GM12878 (cell line): Measurements from ENCODE around the gene TESK2. TPM values are rescaled to one million over a fixed set of nuclear protein-coding genes. Genes with fewer than 3 reads are reported as not detected.

Source experiments
- ATAC-seq: fragments of 200-7000 bp; cut with Tn5 transposase; 3 replicates; pipeline ENCODE4 v1.9.1; 2020; ENCODE audit warnings: mild to moderate bottlenecking, moderate library complexity
- BruUV-seq: library from RNA; stranded (reverse); fragments of 400-500 nt; replicated peaks from 2 replicates; lab custom pipeline; 2021; lab: Mats Ljungman, UMichigan
- CTCF ChIA-PET: fragments of 300-600 bp; sonication (Branson Sonifier 250); formaldehyde crosslinking; extraction: SDS; loops from one replicate; lab custom pipeline; 2021; ENCODE audit warnings: inconsistent platforms; lab: Yijun Ruan, JAX
- POLR2A ChIA-PET: fragments of 350-600 bp; formaldehyde crosslinking; extraction: SDS; loops from one replicate; lab custom pipeline; 2021; ENCODE audit warnings: inconsistent platforms; lab: Charles Lee
- RAD21 ChIA-PET: fragments of 300-600 bp; sonication (Branson Sonifier 250); formaldehyde crosslinking; loops from one replicate; lab custom pipeline; 2023; ENCODE audit warnings: antibody characterized with exemption; ENCODE audit not compliant: unreplicated experiment; lab: Charles Lee
- SMC1A ChIA-PET: fragments of 300-600 bp; sonication (Branson Sonifier 250); formaldehyde crosslinking; loops from one replicate; lab custom pipeline; 2023; ENCODE audit not compliant: unreplicated experiment, uncharacterized antibody; lab: Charles Lee
- DNase-seq: peaks from one replicate; pipeline ENCODE4 v3.0.0-alpha.2; 2011; ENCODE audit warnings: low read depth, low spot score
- FAIRE-seq: peaks from 3 replicates; lab custom pipeline; 2011; peaks lifted over from hg19 to GRCh38; lab: Jason Lieb, UNC
- H2AFZ ChIP-seq: 2 replicates; pipeline ENCODE4 v1.6.0; 2011; ENCODE audit warnings: low read depth, low read length, control low read depth; ENCODE audit not compliant: control insufficient read depth
- H3K27ac ChIP-seq: 2 replicates; pipeline ENCODE4 v1.5.1; 2011; ENCODE audit warnings: control low read depth; ENCODE audit not compliant: control insufficient read depth, insufficient read depth
- H3K27me3 ChIP-seq, 2 experiments: replicated peaks in 1 of 2; 2 replicates each; pipeline versions ENCODE4 v1.6.0 to v1.6.1; 2011; ENCODE audit warnings: low read length in 1 of 2; ENCODE audit not compliant: control insufficient read depth in 2 of 2, insufficient read depth in 2 of 2
- H3K36me3 ChIP-seq, 2 experiments: 2 replicates each; pipeline ENCODE4 v1.5.1; 2011; ENCODE audit warnings: low read length in 1 of 2; ENCODE audit not compliant: control insufficient read depth in 2 of 2, insufficient read depth in 2 of 2
- H3K4me1 ChIP-seq: 2 replicates; pipeline ENCODE4 v1.6.1; 2011; ENCODE audit warnings: mild to moderate bottlenecking, low read length, moderate library complexity, mixed read lengths; ENCODE audit not compliant: control insufficient read depth, insufficient read depth
- H3K4me2 ChIP-seq: 2 replicates; pipeline ENCODE4 v1.6.0; 2011; ENCODE audit warnings: control low read depth; ENCODE audit not compliant: control insufficient read depth, insufficient read depth
- H3K4me3 ChIP-seq: fragments of 200-600 bp; sonication (generic); 2 replicates; pipeline ENCODE4 v1.5.1; 2016
- H3K79me2 ChIP-seq: 2 replicates; pipeline ENCODE4 v1.6.0; 2011; ENCODE audit warnings: low read length; ENCODE audit not compliant: control insufficient read depth, insufficient read depth
- H3K9ac ChIP-seq: 2 replicates; pipeline ENCODE4 v1.8.0; 2011; ENCODE audit warnings: low read length, control low read depth, mixed read lengths; ENCODE audit not compliant: control insufficient read depth, insufficient read depth
- H3K9me3 ChIP-seq: replicated peaks from 3 replicates; pipeline ENCODE4 v1.5.1; 2011; ENCODE audit warnings: mild to moderate bottlenecking, low read length; ENCODE audit not compliant: control insufficient read depth, insufficient read depth
- H4K20me1 ChIP-seq: 2 replicates; pipeline ENCODE4 v1.6.0; 2011; ENCODE audit not compliant: control insufficient read depth, insufficient read depth
- CHD2 ChIP-seq: IDR thresholded peaks from 2 replicates; pipeline ENCODE4 v1.6.1; 2011; ENCODE audit warnings: low read depth, low read length, improper control_type of control experiment, borderline replicate concordance
- LARP7 ChIP-seq: fragments of 450-650 bp; IDR thresholded peaks from 2 replicates; pipeline ENCODE4 v1.6.1; 2017; ENCODE audit warnings: mild to moderate bottlenecking
- NBN ChIP-seq: fragments of 450-650 bp; IDR thresholded peaks from 2 replicates; pipeline ENCODE4 v1.6.1; 2016
- NFIC ChIP-seq: IDR thresholded peaks from 2 replicates; pipeline ENCODE4 v1.6.1; 2012; ENCODE audit warnings: low read depth, mild to moderate bottlenecking, inconsistent platforms, low read length, moderate library complexity
- PML ChIP-seq: IDR thresholded peaks from 2 replicates; pipeline ENCODE4 v1.6.1; 2012; ENCODE audit warnings: low read length, inconsistent platforms
- RAD51 ChIP-seq: fragments of 450-650 bp; IDR thresholded peaks from 2 replicates; pipeline ENCODE4 v1.6.1; 2016; ENCODE audit warnings: moderate library complexity, mild to moderate bottlenecking, inconsistent platforms
- RELA ChIP-seq: fragments of 450-650 bp; IDR thresholded peaks from 2 replicates; pipeline ENCODE4 v1.8.0; 2014; ENCODE audit warnings: borderline replicate concordance; ENCODE audit not compliant: partially characterized antibody
- SIN3A ChIP-seq: IDR thresholded peaks from 2 replicates; pipeline ENCODE4 v1.6.1; 2012; ENCODE audit warnings: low read depth, low read length, improper control_type of control experiment
- SIX5 ChIP-seq: IDR thresholded peaks from 2 replicates; pipeline ENCODE4 v1.6.1; 2011; ENCODE audit warnings: mild to moderate bottlenecking, low read depth, low read length, moderate library complexity; ENCODE audit not compliant: severe bottlenecking
- SREBF1 ChIP-seq: IDR thresholded peaks from 2 replicates; pipeline ENCODE4 v1.6.1; 2012; ENCODE audit warnings: mild to moderate bottlenecking, low read length
- SREBF2 ChIP-seq: IDR thresholded peaks from 2 replicates; pipeline ENCODE4 v1.6.1; 2012; ENCODE audit warnings: mild to moderate bottlenecking, low read length
- SRF ChIP-seq, 2 experiments: IDR thresholded peaks; 2 replicates each; pipeline ENCODE4 v1.6.1; 2011; ENCODE audit warnings: low read depth in 2 of 2, low read length in 2 of 2, mild to moderate bottlenecking in 1 of 2, moderate library complexity in 1 of 2
- TCF3 ChIP-seq: IDR thresholded peaks from 2 replicates; pipeline ENCODE4 v1.6.1; 2012; ENCODE audit warnings: low read depth, mild to moderate bottlenecking, low read length, borderline replicate concordance; ENCODE audit not compliant: insufficient read depth
- ZZZ3 ChIP-seq: IDR thresholded peaks from 2 replicates; pipeline ENCODE4 v1.6.1; 2011; ENCODE audit warnings: low read depth; ENCODE audit not compliant: control insufficient read depth, insufficient read length
- WGBS: methylation state at CpG from one replicate; pipeline ENCODE4 v1.1.6; 2016; ENCODE audit warnings: low lambda C conversion rate; ENCODE audit not compliant: insufficient replicate concordance, insufficient coverage; ENCODE audit errors: missing lambda C conversion rate; 5-methylcytosine and 5-hydroxymethylcytosine counted together
- in situ Hi-C: fragments of 300-500 bp; cut with MboI; formaldehyde crosslinking; loops from 9 replicates; pipeline ENCODE4 v1.14.3; 2018; ENCODE audit warnings: mixed read lengths
- intact Hi-C: fragments of 100-400 bp; cut with micrococcal nuclease; formaldehyde crosslinking; loops from one replicate; pipeline ENCODE4 v1.14.2; 2022; ENCODE audit not compliant: unreplicated experiment
- polyA plus RNA-seq, 11 experiments: library from polyadenylated mRNA; depleted of rRNA in 4 of 11; unstranded in 6 of 11; stranded (reverse) in 5 of 11; fragments of >200 nt; fragmentation: Nextera tagmentation in 4 of 11; fragmentation: Illumina TruSeq in 1 of 11; extraction: Ambion mirVana in 4 of 11; extraction: Trizol in 1 of 11; gene quantifications; 1 replicate in 1 of 11; 2 replicates in 10 of 11; pipeline versions ENCODE4 v1.2.1 to v1.2.3, GENCODE V29; 2011 to 2016; ENCODE audit warnings: inconsistent platforms in 2 of 11, missing spikeins in 2 of 11, low read depth in 1 of 11
- total RNA-seq, 4 experiments: library from RNA; depleted of rRNA in 3 of 4; stranded (reverse); fragments of >200 nt in 3 of 4; fragmentation: Illumina TruSeq in 1 of 4; extraction: Trizol in 1 of 4; gene quantifications; 2 replicates each; pipeline versions ENCODE4 v1.2.1 to v1.2.3, GENCODE V29; 2013 to 2021
- TF ChIP-seq, protein P1 (sequence below): fragments of 450-650 bp; IDR thresholded peaks from 2 replicates; pipeline ENCODE4 v1.6.1; 2017; ENCODE audit warnings: mild to moderate bottlenecking
- TF ChIP-seq, protein P2 (sequence below): IDR thresholded peaks from 2 replicates; pipeline ENCODE4 v1.6.1; 2012; ENCODE audit warnings: mild to moderate bottlenecking, low read depth, low read length
- TF ChIP-seq, protein P3 (sequence below), 3 experiments: IDR thresholded peaks in 2 of 3; conservative IDR thresholded peaks in 1 of 3; 2 replicates each; pipeline ENCODE4 v1.5.1; 2011; ENCODE audit warnings: low read depth in 3 of 3, low read length in 3 of 3, mild to moderate bottlenecking in 3 of 3, control low read depth in 2 of 3, moderate library complexity in 2 of 3, inconsistent platforms in 1 of 3, mixed read lengths in 1 of 3; ENCODE audit not compliant: control insufficient read depth in 2 of 3, insufficient read depth in 1 of 3; ENCODE audit errors: extremely low read depth in 1 of 3

Gene TESK2
- total and polyA plus RNA-seq, 10 of the 15 experiments (the other 5 are each of a cell fraction or from before 2014, with no cell fraction given), result 2.2 to 10.0 (median 5.7) TPM

DNA sequence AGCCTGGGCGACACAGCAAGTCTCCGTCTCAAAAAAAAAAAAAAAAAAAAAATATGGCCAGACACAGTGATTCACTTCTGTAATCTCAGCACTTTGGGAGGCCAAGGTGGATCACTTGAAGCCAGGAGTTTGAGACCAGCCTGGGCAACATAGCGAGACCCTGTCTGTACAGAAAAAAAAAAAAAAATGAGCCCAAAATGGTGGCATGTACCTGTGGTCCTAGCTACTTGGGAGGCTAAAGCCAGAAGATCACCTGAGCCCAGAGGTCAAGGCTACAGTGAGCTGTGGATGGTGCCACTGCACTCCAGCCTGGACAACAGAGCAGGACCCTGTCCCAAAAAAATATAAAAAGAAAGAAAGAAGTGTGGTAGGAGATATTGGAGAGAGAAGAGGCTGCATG lies 1.7 kb upstream of the TESK2 start:
- H3K9ac ChIP-seq, result no peak overlapping the region
- ATAC-seq (no peak), DNase-seq (no peak), FAIRE-seq (no peak)
- H3K4me3 ChIP-seq, result no peak overlapping the region
- SMC1A ChIA-PET, result interaction anchor here (0.8 to 9.3 kb wide), 40 partner anchors 8 to 763 kb away, joined by 3 to 369 read pairs (median 6); partner anchors contain the start of genes CCDC163, HECTD3, HPDL and MMACHC
- in situ Hi-C loops, result loop anchor here (5.0 to 10.0 kb wide), 3 partner anchors 130 to 758 kb away; partner anchors contain the start of genes HECTD3, KIF2C, RNU5D-1 and UROD
- no TSS peak for BruUV-seq
- no peak overlapping the region for H3K4me2 ChIP-seq
- H2AFZ ChIP-seq, result no peak overlapping the region
- no peaks in the 10 kb centered on the region for H4K20me1 ChIP-seq
- RAD21 ChIA-PET, result interaction anchor here (0.7 to 9.3 kb wide), 33 partner anchors 8 to 479 kb away, joined by 3 to 319 read pairs (median 7); partner anchors contain the start of genes CCDC163, HECTD3, MMACHC and MUTYH
- H3K9me3 ChIP-seq, result no peaks in the 10 kb centered on the region
- POLR2A ChIA-PET, result interaction anchor here (0.7 to 4.5 kb wide), 11 partner anchors 8 to 481 kb away, joined by 3 to 42 read pairs (median 8); partner anchors contain the start of genes CCDC163, HECTD3, MMACHC and MUTYH
- intact Hi-C loops, result loop anchor here (1.0 to 5.0 kb wide), 4 partner anchors 132 to 765 kb away; no protein-coding TSS in a partner anchor
- H3K79me2 ChIP-seq, result peaks cover 4% of the 10 kb centered on the region
- H3K27ac ChIP-seq, result no peak overlapping the region
- peaks cover 4% of the 10 kb centered on the region; the same call in 1 of the 2 replicates for H3K4me1 ChIP-seq
- H3K27me3 ChIP-seq, result no peaks in the 10 kb centered on the region
- WGBS, result 50% methylated on average over 2 of the region's 3 CpGs
- CTCF ChIA-PET, result interaction anchor here (0.6 to 11.9 kb wide), 60 partner anchors 9 to 771 kb away, joined by 3 to 508 read pairs (median 5); partner anchors contain the start of genes AKR1A1, EIF2B3, HECTD3 and HPDL
- H3K36me3 ChIP-seq, result no peaks in the 10 kb centered on the region
- TF ChIP-seq, protein P1, sequence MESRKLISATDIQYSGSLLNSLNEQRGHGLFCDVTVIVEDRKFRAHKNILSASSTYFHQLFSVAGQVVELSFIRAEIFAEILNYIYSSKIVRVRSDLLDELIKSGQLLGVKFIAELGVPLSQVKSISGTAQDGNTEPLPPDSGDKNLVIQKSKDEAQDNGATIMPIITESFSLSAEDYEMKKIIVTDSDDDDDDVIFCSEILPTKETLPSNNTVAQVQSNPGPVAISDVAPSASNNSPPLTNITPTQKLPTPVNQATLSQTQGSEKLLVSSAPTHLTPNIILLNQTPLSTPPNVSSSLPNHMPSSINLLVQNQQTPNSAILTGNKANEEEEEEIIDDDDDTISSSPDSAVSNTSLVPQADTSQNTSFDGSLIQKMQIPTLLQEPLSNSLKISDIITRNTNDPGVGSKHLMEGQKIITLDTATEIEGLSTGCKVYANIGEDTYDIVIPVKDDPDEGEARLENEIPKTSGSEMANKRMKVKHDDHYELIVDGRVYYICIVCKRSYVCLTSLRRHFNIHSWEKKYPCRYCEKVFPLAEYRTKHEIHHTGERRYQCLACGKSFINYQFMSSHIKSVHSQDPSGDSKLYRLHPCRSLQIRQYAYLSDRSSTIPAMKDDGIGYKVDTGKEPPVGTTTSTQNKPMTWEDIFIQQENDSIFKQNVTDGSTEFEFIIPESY, result no peak
- TF ChIP-seq TCF3 (no peak), SREBF1 (no peak), SIN3A (no peak), RELA (no peak), LARP7 (no peak), SIX5 (no peak), SREBF2 (no peak), NBN (no peak), SRF (IDR thresholded peaks at IDR 0.05; ENCODE audit: low read depth in 2 of 2, low read length in 2 of 2) (no peak), ZZZ3 (no peak), NFIC (no peak), PML (no peak), RAD51 (no peak), CHD2 (no peak)
- TF ChIP-seq, protein P2, sequence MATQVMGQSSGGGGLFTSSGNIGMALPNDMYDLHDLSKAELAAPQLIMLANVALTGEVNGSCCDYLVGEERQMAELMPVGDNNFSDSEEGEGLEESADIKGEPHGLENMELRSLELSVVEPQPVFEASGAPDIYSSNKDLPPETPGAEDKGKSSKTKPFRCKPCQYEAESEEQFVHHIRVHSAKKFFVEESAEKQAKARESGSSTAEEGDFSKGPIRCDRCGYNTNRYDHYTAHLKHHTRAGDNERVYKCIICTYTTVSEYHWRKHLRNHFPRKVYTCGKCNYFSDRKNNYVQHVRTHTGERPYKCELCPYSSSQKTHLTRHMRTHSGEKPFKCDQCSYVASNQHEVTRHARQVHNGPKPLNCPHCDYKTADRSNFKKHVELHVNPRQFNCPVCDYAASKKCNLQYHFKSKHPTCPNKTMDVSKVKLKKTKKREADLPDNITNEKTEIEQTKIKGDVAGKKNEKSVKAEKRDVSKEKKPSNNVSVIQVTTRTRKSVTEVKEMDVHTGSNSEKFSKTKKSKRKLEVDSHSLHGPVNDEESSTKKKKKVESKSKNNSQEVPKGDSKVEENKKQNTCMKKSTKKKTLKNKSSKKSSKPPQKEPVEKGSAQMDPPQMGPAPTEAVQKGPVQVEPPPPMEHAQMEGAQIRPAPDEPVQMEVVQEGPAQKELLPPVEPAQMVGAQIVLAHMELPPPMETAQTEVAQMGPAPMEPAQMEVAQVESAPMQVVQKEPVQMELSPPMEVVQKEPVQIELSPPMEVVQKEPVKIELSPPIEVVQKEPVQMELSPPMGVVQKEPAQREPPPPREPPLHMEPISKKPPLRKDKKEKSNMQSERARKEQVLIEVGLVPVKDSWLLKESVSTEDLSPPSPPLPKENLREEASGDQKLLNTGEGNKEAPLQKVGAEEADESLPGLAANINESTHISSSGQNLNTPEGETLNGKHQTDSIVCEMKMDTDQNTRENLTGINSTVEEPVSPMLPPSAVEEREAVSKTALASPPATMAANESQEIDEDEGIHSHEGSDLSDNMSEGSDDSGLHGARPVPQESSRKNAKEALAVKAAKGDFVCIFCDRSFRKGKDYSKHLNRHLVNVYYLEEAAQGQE, result no peak
- TF ChIP-seq, protein P3, sequence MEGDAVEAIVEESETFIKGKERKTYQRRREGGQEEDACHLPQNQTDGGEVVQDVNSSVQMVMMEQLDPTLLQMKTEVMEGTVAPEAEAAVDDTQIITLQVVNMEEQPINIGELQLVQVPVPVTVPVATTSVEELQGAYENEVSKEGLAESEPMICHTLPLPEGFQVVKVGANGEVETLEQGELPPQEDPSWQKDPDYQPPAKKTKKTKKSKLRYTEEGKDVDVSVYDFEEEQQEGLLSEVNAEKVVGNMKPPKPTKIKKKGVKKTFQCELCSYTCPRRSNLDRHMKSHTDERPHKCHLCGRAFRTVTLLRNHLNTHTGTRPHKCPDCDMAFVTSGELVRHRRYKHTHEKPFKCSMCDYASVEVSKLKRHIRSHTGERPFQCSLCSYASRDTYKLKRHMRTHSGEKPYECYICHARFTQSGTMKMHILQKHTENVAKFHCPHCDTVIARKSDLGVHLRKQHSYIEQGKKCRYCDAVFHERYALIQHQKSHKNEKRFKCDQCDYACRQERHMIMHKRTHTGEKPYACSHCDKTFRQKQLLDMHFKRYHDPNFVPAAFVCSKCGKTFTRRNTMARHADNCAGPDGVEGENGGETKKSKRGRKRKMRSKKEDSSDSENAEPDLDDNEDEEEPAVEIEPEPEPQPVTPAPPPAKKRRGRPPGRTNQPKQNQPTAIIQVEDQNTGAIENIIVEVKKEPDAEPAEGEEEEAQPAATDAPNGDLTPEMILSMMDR (IDR thresholded peaks at IDR 0.05 in 2 of 3, conservative IDR thresholded peaks at IDR 0.05 in 1 of 3; ENCODE audit: control insufficient read depth in 2 of 3, extremely low read depth in 1 of 3, insufficient read depth in 1 of 3, low read depth in 3 of 3, low read length in 3 of 3), result no peak
